ENCODE data around the gene PTPRO.

Gene PTPRO

GRCh38 chr12:15350643-15351042, 28.3 kb downstream of the PTPRO start:
- DNase-seq (ENCODE audit: low read depth): no peak

GRCh38 chr12:15355766-15356165, 33.5 kb downstream of the PTPRO start:
- DNase-seq (ENCODE audit: low read depth): no peak

GRCh38 chr12:15356951-15357364, 34.6 kb downstream of the PTPRO start:
- DNase-seq (ENCODE audit: low read depth): no peak

- no peak for DNase-seq (ENCODE audit: low read depth)
Observed at GRCh38 chr12:15364221-15365160, 42.2 kb downstream of the PTPRO start.

GRCh38 chr12:15368812-15369211, 46.5 kb downstream of the PTPRO start:
- DNase-seq (ENCODE audit: low read depth): no peak

DNA sequence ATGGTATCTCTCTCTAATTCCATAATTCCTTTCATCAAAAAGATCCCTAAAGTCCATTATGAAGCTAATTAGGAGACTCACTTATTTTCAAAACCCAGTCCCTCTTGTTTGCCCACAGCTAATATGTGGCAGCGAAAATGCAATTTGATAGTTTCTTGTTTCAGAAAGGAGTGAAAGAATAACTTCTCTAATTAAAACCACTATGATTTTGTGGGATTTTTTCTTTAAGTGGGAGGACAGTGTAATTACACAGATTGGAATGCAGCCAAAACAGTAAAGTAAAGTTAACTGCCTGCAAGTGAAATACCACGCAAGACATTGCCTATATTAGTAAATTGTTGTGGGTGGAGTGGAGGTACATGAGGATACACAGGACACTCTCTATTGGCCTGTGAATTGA, 50.0 kb downstream of the PTPRO start:
- DNase-seq (ENCODE audit: low read depth): no peak

- DNase-seq (ENCODE audit: low read depth): no peak
Observed at GRCh38 chr12:15387772-15388171, 65.5 kb downstream of the PTPRO start.

- no peak for DNase-seq (ENCODE audit: low read depth)
Observed at GRCh38 chr12:15389561-15389960, 67.3 kb downstream of the PTPRO start.

GRCh38 chr12:15393037-15393436, 70.7 kb downstream of the PTPRO start:
- DNase-seq (ENCODE audit: low read depth): no peak

GRCh38 chr12:15393995-15394394, 71.7 kb downstream of the PTPRO start:
- DNase-seq (ENCODE audit: low read depth): no peak

GRCh38 chr12:15404485-15404884, 82.2 kb downstream of the PTPRO start:
- peak; percentile 58 for DNase-seq (ENCODE audit: low read depth)

- no peak for DNase-seq (ENCODE audit: low read depth)
Observed at GRCh38 chr12:15405606-15406005, 83.3 kb downstream of the PTPRO start.

DNA sequence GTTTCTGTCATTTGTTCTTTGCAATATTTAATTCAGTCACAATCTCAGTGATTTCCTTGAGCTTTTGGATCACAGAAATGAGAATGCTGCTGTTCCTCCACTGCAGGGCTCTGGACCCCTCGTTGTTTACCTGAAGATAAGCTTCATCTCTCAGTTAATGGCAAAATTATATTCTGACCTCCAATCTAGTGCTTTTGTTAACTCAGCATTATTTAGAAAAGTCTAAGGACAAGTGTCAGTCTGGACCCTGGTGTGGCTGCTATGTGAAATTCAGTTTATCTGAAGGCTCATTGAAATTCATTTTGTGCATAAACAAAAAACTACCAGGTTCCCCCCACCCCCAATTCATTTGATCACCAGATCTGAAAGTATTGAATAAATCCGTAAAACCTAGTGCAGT, 84.7 kb downstream of the PTPRO start:
- no peak for DNase-seq (ENCODE audit: low read depth)

GRCh38 chr12:15411842-15412241, 89.5 kb downstream of the PTPRO start:
- no peak for DNase-seq (ENCODE audit: low read depth)

DNA sequence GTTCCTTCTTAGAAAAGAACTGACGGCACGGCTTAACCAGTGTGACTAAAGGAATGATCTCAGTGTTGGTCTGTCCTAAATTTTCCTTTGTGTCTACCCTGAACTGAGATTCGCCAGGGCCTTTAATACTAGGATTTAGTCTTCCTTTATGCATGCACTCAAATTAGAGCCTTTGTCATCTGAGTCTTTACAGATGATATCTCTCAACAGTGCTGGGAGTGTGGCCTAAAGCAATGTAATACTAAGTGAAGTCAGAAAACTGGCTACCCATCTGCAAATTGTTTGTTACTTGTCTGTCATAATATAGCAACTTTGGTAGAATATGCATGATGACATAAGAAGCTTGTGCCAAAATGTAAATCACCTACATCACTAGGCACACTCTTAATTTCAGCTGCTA, 95.4 kb downstream of the PTPRO start:
- DNase-seq (ENCODE audit: low read depth): no peak

- no peak for DNase-seq (ENCODE audit: low read depth)
Observed at GRCh38 chr12:15423629-15424028, 101.3 kb downstream of the PTPRO start.

DNA sequence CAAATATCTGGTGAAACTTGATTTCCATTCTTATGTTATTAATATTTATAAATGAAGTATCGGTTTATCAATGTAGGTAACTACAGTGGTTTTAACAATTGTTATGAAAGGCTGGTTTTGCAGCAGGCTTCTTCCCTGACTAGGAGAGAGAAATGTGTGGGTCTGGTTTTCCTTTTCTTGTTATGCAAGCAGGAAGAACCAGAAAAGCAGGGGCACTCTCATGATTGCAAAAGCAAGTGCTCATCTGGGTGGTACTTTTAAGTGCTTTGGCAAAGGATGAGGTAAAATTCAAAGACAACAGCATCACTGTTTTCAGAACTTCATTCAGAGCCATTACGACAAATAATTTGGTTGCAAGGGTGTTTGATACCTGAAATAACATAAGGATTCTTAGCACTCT, 105.6 kb downstream of the PTPRO start:
- no peak for DNase-seq (ENCODE audit: low read depth)

- no peak for DNase-seq (ENCODE audit: low read depth)
Observed at GRCh38 chr12:15428632-15429031, 106.3 kb downstream of the PTPRO start.

- no peak for DNase-seq (ENCODE audit: low read depth)
Observed at GRCh38 chr12:15429262-15429661, 107.0 kb downstream of the PTPRO start.

DNA sequence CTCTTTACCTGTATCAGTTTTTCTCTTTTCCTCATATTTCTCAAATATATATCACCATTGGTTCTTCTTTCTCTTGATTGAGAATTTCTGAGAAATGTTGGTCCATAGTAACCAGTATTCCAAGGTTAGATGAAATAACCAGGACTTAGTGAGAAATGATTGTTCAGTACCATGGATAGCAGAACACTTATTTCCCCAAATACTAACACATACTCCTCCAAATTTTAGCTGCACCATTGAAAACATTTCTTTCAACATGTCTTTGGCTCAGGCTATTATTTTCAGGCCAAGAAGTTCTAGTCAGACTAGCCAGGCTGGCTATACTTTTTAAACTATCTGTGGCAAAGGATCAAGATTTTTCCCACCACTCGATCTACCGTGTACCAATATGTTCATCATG, 113.3 kb downstream of the PTPRO start:
- no peak for DNase-seq (ENCODE audit: low read depth)

DNA sequence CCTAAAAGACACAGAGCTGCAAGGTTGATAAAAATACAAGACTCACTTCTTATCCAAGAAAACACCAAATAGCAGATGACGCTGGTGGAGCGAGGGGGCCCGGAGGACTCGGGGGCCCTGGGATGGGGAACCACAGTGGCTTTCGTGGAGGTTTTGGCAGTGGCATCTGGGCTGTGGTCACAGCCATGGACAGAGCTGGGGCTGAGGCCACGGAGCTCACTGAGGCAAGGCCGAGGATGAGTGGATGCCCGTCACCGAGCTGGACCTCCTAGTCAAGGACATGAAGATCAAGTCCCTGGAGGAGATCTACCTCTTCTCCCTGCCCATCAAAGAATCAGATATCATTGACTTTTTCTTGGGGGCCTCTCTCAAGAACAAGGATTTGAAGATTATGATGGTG, 117.2 kb downstream of the PTPRO start:
- no peak for DNase-seq (ENCODE audit: low read depth)

- DNase-seq (ENCODE audit: low read depth): no peak
Observed at GRCh38 chr12:15443050-15443449, 120.7 kb downstream of the PTPRO start.

GRCh38 chr12:15443611-15444010, 121.3 kb downstream of the PTPRO start:
- DNase-seq (ENCODE audit: low read depth): no peak

DNA sequence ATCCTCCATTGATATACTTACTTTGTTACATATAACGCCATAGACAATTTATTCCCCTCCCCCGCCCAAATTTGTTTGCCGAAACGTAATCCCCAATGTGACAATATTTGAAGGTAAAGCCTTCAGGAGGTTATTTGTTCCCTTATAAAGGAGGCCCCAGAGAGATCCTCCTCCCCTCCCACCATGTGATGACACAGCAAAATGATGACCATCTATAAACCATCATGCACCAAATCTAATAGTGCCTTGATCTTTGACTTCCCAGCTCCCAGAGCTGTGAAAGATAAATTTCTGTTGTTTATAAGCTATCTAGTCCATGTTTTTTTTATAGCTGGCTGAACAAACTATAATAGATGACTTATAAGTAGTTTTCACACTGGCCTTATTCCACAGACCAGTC, 122.2 kb downstream of the PTPRO start:
- DNase-seq (ENCODE audit: low read depth): no peak

Data from HS-27A (cell line).